ENCODE measurements around the gene PDIA2. TPM values are rescaled to one million over a fixed set of nuclear protein-coding genes. Genes with fewer than 3 reads are reported as not detected.

The PDIA2 gene
- polyA plus RNA-seq, 1 of the 3 experiments (the other 2 are of a cell fraction): 1.7 TPM

DNA sequence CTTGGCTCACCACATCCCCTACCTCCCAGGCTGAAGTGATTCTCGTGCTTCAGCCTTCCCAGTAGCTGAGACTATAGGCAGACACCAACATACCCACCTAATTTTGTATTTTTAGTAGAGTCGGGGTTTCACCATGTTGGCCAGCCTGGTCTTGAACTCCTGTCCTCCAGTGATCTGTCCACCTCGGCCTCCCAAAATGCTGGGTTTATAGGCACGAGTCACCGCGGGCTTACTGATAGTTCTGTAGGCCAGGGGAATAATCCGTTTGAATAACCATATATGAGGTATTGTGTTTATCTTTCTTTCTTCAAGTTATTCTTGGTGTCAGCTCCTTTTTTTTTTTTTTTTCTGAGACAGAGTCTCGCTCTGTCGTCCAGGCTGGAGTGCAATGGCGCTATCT, 40.7 kb upstream of the PDIA2 start:
- Histone ChIP-seq H2AFZ (ENCODE audit: low read depth) (no peak overlapping the region), H3K9me2 (no peaks in the 10 kb centered on the region), H3K4me1 (ENCODE audit: control insufficient read depth in 1 of 2, insufficient read depth in 2 of 2, low read depth in 1 of 2, low read length in 1 of 2) (no peaks in the 10 kb centered on the region), H3K4me3 (ENCODE audit: low read depth in 2 of 2, low read length in 1 of 2) (no peak overlapping the region), H3F3A (replicated peaks; ENCODE audit: insufficient read depth) (no peaks in the 10 kb centered on the region), H3K9ac (no peak overlapping the region), H4K20me1 (ENCODE audit: insufficient read depth) (no peaks in the 10 kb centered on the region), H3K9me3 (no peaks in the 10 kb centered on the region), H3K36me3 (replicated peaks in 1 of 2; ENCODE audit: control insufficient read depth in 1 of 2, insufficient read depth in 2 of 2, low read length in 1 of 2) (no peaks in the 10 kb centered on the region), H3K79me2 (ENCODE audit: insufficient read depth) (peaks cover 47% of the 10 kb centered on the region), H3K4me2 (no peak overlapping the region), H3K27ac (ENCODE audit: low read depth in 2 of 2, low read length in 1 of 2) (no peak overlapping the region), H3K27me3 (ENCODE audit: insufficient read depth) (no peaks in the 10 kb centered on the region)
- TF ChIP-seq, protein P1, sequence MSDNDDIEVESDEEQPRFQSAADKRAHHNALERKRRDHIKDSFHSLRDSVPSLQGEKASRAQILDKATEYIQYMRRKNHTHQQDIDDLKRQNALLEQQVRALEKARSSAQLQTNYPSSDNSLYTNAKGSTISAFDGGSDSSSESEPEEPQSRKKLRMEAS (IDR thresholded peaks at IDR 0.05; ENCODE audit: low read depth): no peak
- no peak for TF ChIP-seq YY1 (IDR thresholded peaks at IDR 0.05; ENCODE audit: low read depth)
- ChIA-PET POLR2A (no interaction called here), CTCF (interaction anchor here (1.1 kb wide), 1 partner anchor 135 kb away, joined by 3 read pairs; no protein-coding TSS in a partner anchor)
- 93% methylated on average over 10 of the region's 10 CpGs for WGBS (ENCODE audit: low lambda C conversion rate)
- DNase-seq: no peak

DNA sequence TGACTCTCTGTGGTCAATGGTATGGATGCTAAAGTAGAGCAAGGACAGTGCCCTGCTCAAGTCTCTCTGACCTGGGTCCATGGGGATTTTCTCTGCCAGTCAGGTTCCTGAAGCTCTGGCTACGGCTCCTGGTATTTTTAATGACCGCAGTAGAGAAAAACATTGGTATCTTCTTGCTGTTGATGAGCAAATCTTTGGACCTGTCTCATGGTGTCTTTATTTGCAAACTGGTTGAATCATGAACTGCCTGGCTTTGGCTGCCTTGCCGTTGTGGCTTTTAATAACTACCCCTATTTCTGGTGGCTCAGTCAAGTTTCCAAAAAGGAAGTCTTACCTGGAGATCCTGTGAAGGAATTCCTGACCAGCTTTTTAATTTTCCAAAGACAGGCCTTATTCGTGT, 39.6 kb upstream of the PDIA2 start:
- Histone ChIP-seq H3K4me1 (ENCODE audit: control insufficient read depth in 1 of 2, insufficient read depth in 2 of 2, low read depth in 1 of 2, low read length in 1 of 2) (no peaks in the 10 kb centered on the region), H3K27me3 (ENCODE audit: insufficient read depth) (no peaks in the 10 kb centered on the region), H3K36me3 (replicated peaks in 1 of 2; ENCODE audit: control insufficient read depth in 1 of 2, insufficient read depth in 2 of 2, low read length in 1 of 2) (no peaks in the 10 kb centered on the region), H3F3A (replicated peaks; ENCODE audit: insufficient read depth) (no peaks in the 10 kb centered on the region), H3K27ac (ENCODE audit: low read depth in 2 of 2, low read length in 1 of 2) (no peak overlapping the region), H3K79me2 (ENCODE audit: insufficient read depth) (peaks cover 37% of the 10 kb centered on the region), H3K4me2 (no peak overlapping the region), H4K20me1 (ENCODE audit: insufficient read depth) (no peaks in the 10 kb centered on the region), H3K9me2 (no peaks in the 10 kb centered on the region), H3K4me3 (ENCODE audit: low read depth in 2 of 2, low read length in 1 of 2) (no peak overlapping the region), H3K9ac (no peak overlapping the region), H3K9me3 (no peaks in the 10 kb centered on the region), H2AFZ (ENCODE audit: low read depth) (no peak overlapping the region)
- no peak for DNase-seq
- ChIA-PET CTCF (interaction anchor here (2.1 kb wide), 1 partner anchor 9 kb away, joined by 6 read pairs; the partner anchor contains the start of gene FAM234A), POLR2A (no interaction called here)
- WGBS (ENCODE audit: low lambda C conversion rate): 92% methylated on average over 4 of the region's 4 CpGs
- TF ChIP-seq EP300 (IDR thresholded peaks at IDR 0.05; ENCODE audit: borderline replicate concordance in 1 of 2, low read depth in 1 of 2, low read length in 1 of 2) (no peak), MEF2A (IDR thresholded peaks at IDR 0.05; ENCODE audit: borderline replicate concordance, low read depth) (no peak), NRF1 (IDR thresholded peaks at IDR 0.05; ENCODE audit: low read depth, low read length) (no peak), RXRA (IDR thresholded peaks at IDR 0.05; ENCODE audit: borderline replicate concordance, low read depth) (no peak), ELF1 (IDR thresholded peaks at IDR 0.05) (no peak), NFIC (IDR thresholded peaks at IDR 0.05; ENCODE audit: borderline replicate concordance) (no peak), MXI1 (IDR thresholded peaks at IDR 0.05; ENCODE audit: low read depth, low read length) (no peak), SIN3A (IDR thresholded peaks at IDR 0.05; ENCODE audit: borderline replicate concordance, low read depth, low read length) (no peak), RFX5 (IDR thresholded peaks at IDR 0.05; ENCODE audit: low read length) (no peak), RCOR1 (IDR thresholded peaks at IDR 0.05; ENCODE audit: low read length) (no peak), TCF12 (IDR thresholded peaks at IDR 0.05) (no peak)
- TF ChIP-seq, protein P2, sequence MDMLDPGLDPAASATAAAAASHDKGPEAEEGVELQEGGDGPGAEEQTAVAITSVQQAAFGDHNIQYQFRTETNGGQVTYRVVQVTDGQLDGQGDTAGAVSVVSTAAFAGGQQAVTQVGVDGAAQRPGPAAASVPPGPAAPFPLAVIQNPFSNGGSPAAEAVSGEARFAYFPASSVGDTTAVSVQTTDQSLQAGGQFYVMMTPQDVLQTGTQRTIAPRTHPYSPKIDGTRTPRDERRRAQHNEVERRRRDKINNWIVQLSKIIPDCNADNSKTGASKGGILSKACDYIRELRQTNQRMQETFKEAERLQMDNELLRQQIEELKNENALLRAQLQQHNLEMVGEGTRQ (IDR thresholded peaks at IDR 0.05; ENCODE audit: borderline replicate concordance, low read depth, low read length): no peak
- TF ChIP-seq, protein P3, sequence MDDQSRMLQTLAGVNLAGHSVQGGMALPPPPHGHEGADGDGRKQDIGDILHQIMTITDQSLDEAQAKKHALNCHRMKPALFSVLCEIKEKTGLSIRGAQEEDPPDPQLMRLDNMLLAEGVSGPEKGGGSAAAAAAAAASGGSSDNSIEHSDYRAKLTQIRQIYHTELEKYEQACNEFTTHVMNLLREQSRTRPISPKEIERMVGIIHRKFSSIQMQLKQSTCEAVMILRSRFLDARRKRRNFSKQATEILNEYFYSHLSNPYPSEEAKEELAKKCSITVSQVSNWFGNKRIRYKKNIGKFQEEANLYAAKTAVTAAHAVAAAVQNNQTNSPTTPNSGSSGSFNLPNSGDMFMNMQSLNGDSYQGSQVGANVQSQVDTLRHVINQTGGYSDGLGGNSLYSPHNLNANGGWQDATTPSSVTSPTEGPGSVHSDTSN (IDR thresholded peaks at IDR 0.05): no peak
- TF ChIP-seq, protein P1 (IDR thresholded peaks at IDR 0.05; ENCODE audit: low read depth): no peak
